Activated naive CD8-positive, alpha-beta T cell treated with anti-CD3 and anti-CD28 coated beads, Interleukin-2, amount 50 U/mL, for 24 hours (primary cell): ENCODE data around the gene XK.

Source experiments
- ATAC-seq: fragments of 150-1000 bp; cut with Tn5 transposase; one replicate; pipeline ENCODE4 v1.10.0; 2021
- DNase-seq: peaks from one replicate; pipeline ENCODE4 v3.0.0; 2021
- H3K27ac Mint-ChIP-seq: one replicate; pipeline ENCODE4 v1.8.0; 2021; ENCODE audit warnings: mild to moderate bottlenecking, mixed read lengths
- H3K27me3 Mint-ChIP-seq: one replicate; pipeline ENCODE4 v1.8.0; 2021; ENCODE audit warnings: mixed read lengths
- H3K36me3 Mint-ChIP-seq: one replicate; pipeline ENCODE4 v1.8.0; 2021; ENCODE audit warnings: low read depth, mixed read lengths
- H3K4me1 Mint-ChIP-seq: one replicate; pipeline ENCODE4 v1.8.0; 2021; ENCODE audit warnings: mixed read lengths
- H3K4me3 Mint-ChIP-seq: one replicate; pipeline ENCODE4 v1.8.0; 2021; ENCODE audit warnings: mild to moderate bottlenecking, moderate library complexity, mixed read lengths
- H3K9me3 Mint-ChIP-seq: one replicate; pipeline ENCODE4 v1.8.0; 2021; ENCODE audit warnings: mixed read lengths

XK gene

DNA sequence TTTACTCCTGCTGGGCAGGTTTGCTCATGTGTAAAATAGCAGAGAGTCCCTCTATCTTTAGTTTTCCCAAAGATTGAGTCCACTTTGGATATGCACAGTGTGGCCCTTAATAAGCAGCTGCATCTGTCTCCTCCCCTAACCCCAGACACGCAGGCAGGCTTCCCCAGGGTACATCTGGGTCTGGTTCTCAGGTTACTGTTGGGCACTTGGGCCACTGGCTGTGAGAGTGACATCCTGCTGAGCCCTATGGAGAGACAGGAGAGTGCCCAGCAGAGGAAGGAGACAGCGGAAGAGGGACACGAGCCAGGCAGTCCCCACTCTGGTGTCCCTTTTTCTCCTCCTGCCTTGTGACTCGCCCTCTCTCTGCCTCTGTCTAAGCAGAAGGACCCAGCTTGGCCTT is 16.0 kb downstream of the XK start:
- Mint-ChIP-seq H3K36me3 (no peaks in the 10 kb centered on the region), H3K4me1 (no peaks in the 10 kb centered on the region), H3K27ac (no peak overlapping the region), H3K27me3 (no peaks in the 10 kb centered on the region), H3K4me3 (no peak overlapping the region), H3K9me3 (no peaks in the 10 kb centered on the region)
- no peak for ATAC-seq
- DNase-seq = no peak

DNA sequence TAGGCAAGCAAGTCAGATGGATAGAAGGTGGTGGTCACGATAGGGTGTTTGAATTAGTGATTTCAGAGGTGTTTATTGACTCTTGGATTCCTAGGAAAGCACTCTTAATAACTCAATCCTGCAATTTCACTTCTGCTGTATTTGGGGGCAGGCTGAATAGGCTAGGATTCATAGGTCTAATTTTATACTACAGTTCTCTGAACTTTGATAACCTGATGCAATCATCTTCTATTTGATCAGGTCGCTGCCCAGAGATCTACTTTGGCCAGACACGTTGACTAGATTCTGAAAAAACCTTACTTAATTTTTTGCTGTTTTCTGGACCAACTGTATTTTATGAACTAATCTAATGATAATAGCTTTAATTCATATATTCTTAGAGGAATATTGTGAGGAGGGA is 26.4 kb downstream of the XK start:
- Mint-ChIP-seq H3K27ac (no peak overlapping the region), H3K36me3 (no peaks in the 10 kb centered on the region), H3K4me3 (no peak overlapping the region), H3K27me3 (no peaks in the 10 kb centered on the region), H3K4me1 (peaks cover 8% of the 10 kb centered on the region), H3K9me3 (no peaks in the 10 kb centered on the region)
- DNase-seq (no peak), ATAC-seq (no peak)

DNA sequence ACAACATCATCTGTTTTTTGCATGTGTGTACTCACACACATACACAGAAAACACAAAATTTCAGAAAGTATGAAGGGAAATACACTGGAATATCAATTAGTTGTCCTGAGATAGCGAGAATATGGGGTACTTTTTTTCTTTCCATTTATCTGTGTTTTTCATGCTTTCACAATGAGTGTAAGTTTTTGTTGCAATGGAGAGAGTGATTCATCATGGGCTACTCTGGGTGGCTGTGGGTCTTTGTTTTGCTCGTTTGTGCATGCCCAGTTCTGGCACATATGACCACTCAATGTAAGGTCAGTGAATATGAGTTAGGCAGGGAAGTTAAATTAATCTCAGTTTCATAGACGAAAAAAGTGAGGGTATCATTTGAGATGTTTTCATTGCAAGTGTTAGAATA is 26.9 kb downstream of the XK start:
- H3K4me1 Mint-ChIP-seq = peaks cover 8% of the 10 kb centered on the region
- no peaks in the 10 kb centered on the region for H3K27me3 Mint-ChIP-seq
- no peaks in the 10 kb centered on the region for H3K9me3 Mint-ChIP-seq
- DNase-seq = no peak
- no peak overlapping the region for H3K4me3 Mint-ChIP-seq
- no peaks in the 10 kb centered on the region for H3K36me3 Mint-ChIP-seq
- no peak for ATAC-seq
- no peak overlapping the region for H3K27ac Mint-ChIP-seq

DNA sequence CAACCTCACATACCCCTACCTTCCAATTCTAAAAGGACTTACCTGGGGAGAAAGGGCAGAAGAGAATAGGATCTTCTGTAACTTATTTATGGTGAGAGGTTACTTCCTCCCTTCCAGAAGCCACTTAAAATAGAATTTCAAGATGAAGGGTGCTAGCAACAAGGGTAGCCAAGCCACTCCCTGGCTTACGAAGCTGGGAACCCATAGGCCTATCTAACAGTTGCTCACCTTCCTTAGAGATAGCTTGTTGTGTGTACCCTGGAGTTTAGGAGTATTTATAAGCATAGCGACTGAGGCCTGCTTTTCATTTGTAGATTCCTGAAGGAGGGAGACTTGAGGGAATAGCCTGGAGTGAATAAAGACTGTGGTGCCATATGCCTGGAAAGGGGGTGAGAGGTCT is 28.9 kb downstream of the XK start:
- peaks cover 8% of the 10 kb centered on the region for H3K4me1 Mint-ChIP-seq
- DNase-seq (no peak), ATAC-seq (no peak)
- no peak overlapping the region for H3K4me3 Mint-ChIP-seq
- H3K36me3 Mint-ChIP-seq = peaks cover 1% of the 10 kb centered on the region
- H3K27me3 Mint-ChIP-seq = peaks cover 4% of the 10 kb centered on the region
- H3K9me3 Mint-ChIP-seq = peaks cover 6% of the 10 kb centered on the region
- H3K27ac Mint-ChIP-seq = no peak overlapping the region

DNA sequence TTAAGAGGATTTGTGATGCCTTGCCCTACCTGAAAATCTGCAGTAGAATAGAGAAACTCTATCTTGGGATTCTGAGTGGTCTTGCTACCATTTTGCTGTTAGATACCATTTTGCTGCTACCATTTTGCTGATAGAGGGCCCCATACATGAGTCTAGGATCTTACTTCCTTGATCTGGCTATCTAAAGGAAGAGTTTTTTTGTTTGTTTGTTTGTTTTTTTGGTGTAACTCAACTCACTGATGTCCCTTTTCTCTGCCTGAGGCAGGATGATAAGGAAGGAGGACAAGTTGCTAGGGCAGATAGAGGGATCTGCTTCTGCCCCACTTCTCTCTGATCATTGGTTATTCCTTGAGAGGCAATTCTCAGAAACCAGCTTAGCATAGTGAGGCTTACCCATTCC is 31.0 kb downstream of the XK start:
- Mint-ChIP-seq H3K27me3 (peaks cover 4% of the 10 kb centered on the region), H3K4me3 (no peak overlapping the region), H3K27ac (no peak overlapping the region), H3K36me3 (peaks cover 1% of the 10 kb centered on the region), H3K4me1 (peaks cover 8% of the 10 kb centered on the region), H3K9me3 (peaks cover 6% of the 10 kb centered on the region)
- DNase-seq (no peak), ATAC-seq (no peak)

DNA sequence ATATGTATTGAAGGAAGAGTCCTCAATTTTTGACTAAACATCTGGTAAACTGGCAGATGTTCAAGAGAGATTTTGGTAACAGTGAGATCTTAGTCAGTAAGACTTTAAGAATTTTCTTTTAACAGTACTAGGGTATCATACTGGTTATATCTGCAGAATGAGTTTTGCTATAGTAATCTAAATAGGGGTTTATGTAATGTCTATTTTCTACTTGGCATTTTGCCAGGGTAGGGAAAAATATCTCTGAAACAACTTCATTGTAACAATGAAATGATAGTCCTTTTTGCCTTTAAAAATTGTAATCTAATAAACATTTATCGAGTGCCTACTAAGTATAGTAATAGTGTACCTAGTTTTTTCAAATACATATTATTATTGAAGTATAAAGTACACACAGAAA is 32.1 kb downstream of the XK start:
- Mint-ChIP-seq H3K27ac (no peak overlapping the region), H3K4me3 (no peak overlapping the region), H3K4me1 (peaks cover 2% of the 10 kb centered on the region)

DNA sequence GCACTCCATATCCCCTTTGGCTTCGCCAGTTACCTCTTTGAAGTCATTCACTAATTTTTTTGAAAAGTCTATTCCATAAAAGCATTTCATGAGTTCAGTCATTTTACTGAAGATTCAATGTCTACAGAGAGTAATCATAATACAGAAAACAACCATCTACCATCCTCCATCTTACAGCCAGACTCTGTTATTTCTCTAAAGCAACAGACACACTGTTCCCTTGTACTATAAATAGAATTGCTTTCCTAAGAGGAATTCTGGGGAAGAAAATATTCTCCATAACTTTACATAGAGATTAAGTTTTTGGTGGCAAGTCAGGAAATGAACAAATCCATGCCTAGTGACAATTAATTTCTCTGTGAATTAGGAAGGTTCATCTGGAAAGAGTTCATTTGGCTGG is 37.0 kb downstream of the XK start:
- Mint-ChIP-seq H3K27me3 (peaks cover 13% of the 10 kb centered on the region), H3K9me3 (peaks cover 6% of the 10 kb centered on the region), H3K4me1 (no peaks in the 10 kb centered on the region), H3K36me3 (peaks cover 1% of the 10 kb centered on the region), H3K4me3 (no peak overlapping the region), H3K27ac (no peak overlapping the region)
- DNase-seq = no peak
- no peak for ATAC-seq

More for the DNA sequence above, 32.1 kb downstream of the XK start:
- peaks cover 6% of the 10 kb centered on the region for H3K9me3 Mint-ChIP-seq
- ATAC-seq (no peak), DNase-seq (no peak)
- peaks cover 1% of the 10 kb centered on the region for H3K36me3 Mint-ChIP-seq
- H3K27me3 Mint-ChIP-seq = peaks cover 10% of the 10 kb centered on the region

DNA sequence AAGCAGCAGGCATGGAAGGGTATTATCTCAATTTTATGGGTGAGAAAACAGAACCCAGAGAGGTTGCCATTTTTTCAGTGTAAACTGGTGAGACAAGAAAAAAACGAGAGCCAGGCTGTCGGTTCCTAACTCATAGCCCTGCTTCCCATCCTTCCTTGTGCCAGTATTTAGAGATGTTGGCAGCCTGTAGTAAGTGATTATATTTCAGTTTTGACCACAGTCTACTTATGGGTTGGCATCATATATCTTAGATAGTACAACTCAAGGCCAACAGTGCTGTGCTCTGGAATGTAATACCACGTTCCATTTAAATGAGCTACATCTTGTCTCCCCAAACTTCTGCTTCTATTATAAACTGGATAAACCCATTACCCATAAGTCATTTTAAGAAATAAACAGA is 40.8 kb downstream of the XK start:
- H3K4me3 Mint-ChIP-seq = no peak overlapping the region
- no peak for ATAC-seq

DNA sequence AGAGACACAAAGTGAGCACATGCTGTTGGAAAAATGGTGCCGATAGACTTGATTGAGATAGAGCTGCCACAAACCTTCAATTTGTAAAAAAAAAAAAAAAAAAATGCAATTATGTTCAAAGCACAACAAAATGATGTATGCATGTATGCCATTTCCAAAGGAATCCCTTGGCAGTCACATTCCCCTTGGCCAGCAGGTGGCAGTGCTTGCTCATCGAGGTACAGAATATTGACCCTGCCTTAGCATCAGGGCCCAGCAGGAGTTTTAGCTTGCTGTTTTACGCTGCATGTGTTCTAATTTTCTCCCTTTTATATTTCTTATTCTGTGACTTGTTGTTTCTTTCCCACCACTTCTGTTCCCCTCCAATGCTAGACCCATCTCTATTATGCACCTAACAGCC is 59.8 kb downstream of the XK start:
- Mint-ChIP-seq H3K36me3 (no peaks in the 10 kb centered on the region), H3K27ac (peak overlapping the region; percentile 85), H3K27me3 (no peaks in the 10 kb centered on the region), H3K4me1 (peaks cover 24% of the 10 kb centered on the region), H3K9me3 (no peaks in the 10 kb centered on the region), H3K4me3 (peak overlapping the region; percentile 9)
- DNase-seq (peak; percentile 70), ATAC-seq (no peak)

More for the DNA sequence above, 40.8 kb downstream of the XK start:
- no peak for DNase-seq
- no peaks in the 10 kb centered on the region for H3K4me1 Mint-ChIP-seq
- H3K27me3 Mint-ChIP-seq = peaks cover 9% of the 10 kb centered on the region
- no peaks in the 10 kb centered on the region for H3K9me3 Mint-ChIP-seq
- no peak overlapping the region for H3K27ac Mint-ChIP-seq
- H3K36me3 Mint-ChIP-seq = no peaks in the 10 kb centered on the region

DNA sequence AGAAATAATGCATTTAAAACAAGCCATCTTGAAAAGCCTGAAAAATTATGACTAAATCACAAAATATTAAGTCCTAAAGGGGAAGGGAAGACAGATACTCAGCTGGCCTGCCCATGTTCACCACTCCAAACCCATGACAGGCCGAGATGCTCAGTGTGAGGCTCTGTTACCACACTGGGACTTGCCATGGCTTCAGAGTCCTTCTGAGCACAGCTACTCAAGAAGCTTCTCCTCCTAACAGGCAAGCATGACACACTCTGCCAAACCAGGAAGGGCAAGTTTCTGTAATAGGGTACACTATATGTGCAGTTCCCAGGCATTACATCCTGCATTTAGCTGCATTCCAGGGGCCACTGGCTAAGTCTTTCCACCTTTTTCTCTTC is 60.2 kb downstream of the XK start:
- ATAC-seq (peak; percentile 58), DNase-seq (peak; percentile 3)
- Mint-ChIP-seq H3K36me3 (no peaks in the 10 kb centered on the region), H3K27me3 (no peaks in the 10 kb centered on the region), H3K9me3 (no peaks in the 10 kb centered on the region), H3K4me3 (peak overlapping the region; percentile 9), H3K27ac (peak overlapping the region; percentile 85), H3K4me1 (peaks cover 24% of the 10 kb centered on the region)

DNA sequence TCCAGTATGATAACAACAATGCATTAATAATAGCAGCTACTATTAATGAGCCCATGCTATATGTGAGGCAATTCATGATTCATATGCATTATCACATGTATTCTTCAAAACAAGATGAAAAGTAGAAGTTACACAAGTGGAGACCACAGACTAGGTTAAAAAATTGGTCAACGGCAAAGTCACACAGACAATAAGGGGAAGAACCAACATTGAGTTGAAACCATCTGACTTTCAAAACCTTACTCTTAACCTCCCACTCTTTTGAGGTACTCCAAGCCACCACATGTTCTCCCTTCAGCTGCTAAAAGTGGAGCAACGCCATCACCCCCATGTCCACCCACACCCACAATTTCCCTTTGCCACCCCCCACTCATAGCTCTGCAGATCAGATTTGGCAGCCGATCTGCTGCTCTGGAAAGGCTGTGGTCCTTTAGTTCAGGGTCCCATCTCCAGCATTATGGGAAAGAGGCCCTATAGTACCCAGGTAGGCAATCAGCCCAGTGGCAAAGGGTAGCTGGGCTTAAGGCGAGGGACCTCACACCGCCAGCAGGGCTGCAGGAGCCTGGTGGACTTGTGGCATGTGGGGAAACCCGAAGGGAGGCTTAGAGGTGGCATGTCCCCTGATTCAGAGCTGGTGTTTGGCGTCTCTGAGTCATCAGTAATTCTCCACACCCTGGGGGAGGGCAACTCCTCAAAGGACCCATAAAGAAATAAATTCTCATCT is 60.8 kb downstream of the XK start:
- Mint-ChIP-seq H3K4me1 (peaks cover 26% of the 10 kb centered on the region), H3K27me3 (no peaks in the 10 kb centered on the region), H3K9me3 (no peaks in the 10 kb centered on the region), H3K36me3 (no peaks in the 10 kb centered on the region), H3K27ac (peak overlapping the region; percentile 85), H3K4me3 (peak overlapping the region; percentile 37)
- peak; percentile 44 for DNase-seq
- ATAC-seq = peak; percentile 81

DNA sequence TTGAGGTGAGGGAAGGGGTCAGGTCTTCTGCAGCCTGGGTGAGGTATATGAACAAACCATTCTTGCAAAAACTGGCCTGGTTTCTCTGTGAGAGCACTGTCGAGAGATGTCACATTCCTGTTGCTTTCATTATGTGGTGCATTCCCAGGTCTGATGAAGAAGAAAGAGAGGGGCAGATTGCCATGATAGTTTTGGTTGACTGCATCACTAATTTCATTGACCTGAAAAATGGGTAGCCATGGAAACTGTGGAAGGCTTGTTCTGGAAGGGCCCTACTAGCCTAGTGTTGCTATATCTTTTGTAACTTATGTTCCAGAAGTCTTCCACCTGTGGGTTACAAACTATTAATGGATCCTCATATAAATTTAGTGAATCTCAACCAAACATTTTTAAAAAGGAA is 61.4 kb downstream of the XK start:
- ATAC-seq = no peak
- no peak overlapping the region for H3K4me3 Mint-ChIP-seq
- H3K27ac Mint-ChIP-seq = peak overlapping the region; percentile 85

DNA sequence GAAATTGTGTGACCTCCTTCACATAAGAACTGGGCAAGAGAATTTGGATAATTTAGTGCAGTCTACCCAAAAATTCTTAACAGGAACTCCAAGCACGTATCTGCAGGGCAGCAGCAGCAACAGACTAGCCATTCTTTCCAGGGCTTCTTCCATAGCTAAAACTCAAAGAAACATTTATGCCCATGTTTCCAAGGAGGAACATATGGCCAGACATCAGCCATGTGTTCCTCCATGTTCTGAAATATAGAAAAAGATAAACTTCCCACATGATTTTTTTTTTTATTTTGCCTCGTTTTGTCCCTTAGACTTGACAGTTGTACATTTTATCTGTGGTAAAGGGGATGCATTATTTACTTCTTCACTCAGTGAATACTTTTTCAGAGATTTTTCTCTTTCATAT is 66.7 kb downstream of the XK start:
- no peaks in the 10 kb centered on the region for H3K9me3 Mint-ChIP-seq
- no peak overlapping the region for H3K4me3 Mint-ChIP-seq
- H3K36me3 Mint-ChIP-seq = no peaks in the 10 kb centered on the region
- H3K27ac Mint-ChIP-seq = no peak overlapping the region
- H3K4me1 Mint-ChIP-seq = peaks cover 7% of the 10 kb centered on the region
- ATAC-seq (no peak), DNase-seq (no peak)
- H3K27me3 Mint-ChIP-seq = no peaks in the 10 kb centered on the region

More for the DNA sequence above, 61.4 kb downstream of the XK start:
- Mint-ChIP-seq H3K4me1 (peaks cover 29% of the 10 kb centered on the region), H3K36me3 (no peaks in the 10 kb centered on the region), H3K27me3 (no peaks in the 10 kb centered on the region), H3K9me3 (no peaks in the 10 kb centered on the region)
- DNase-seq = no peak

DNA sequence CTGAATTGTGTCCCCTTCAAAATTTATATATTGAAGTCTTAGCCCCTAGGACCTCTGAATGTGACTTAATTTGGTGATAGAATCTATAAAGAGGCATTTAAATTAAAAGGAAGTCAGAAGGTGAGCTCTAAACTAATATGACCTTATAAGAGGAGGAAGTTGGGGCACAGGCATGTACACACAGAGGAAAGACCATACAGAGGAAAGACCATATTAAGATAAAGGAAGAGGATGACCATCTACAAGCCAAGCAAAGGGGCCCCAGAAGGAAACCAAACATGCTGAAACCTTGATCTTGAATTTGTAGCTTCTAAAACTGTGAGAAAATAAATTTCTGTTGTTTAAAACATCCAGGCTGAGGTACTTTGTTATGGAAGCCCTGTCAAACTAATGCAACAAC is 67.3 kb downstream of the XK start:
- Mint-ChIP-seq H3K9me3 (no peaks in the 10 kb centered on the region), H3K27ac (peak overlapping the region; percentile 42), H3K36me3 (no peaks in the 10 kb centered on the region), H3K4me1 (peaks cover 5% of the 10 kb centered on the region), H3K27me3 (no peaks in the 10 kb centered on the region), H3K4me3 (no peak overlapping the region)
- ATAC-seq (no peak), DNase-seq (no peak)

DNA sequence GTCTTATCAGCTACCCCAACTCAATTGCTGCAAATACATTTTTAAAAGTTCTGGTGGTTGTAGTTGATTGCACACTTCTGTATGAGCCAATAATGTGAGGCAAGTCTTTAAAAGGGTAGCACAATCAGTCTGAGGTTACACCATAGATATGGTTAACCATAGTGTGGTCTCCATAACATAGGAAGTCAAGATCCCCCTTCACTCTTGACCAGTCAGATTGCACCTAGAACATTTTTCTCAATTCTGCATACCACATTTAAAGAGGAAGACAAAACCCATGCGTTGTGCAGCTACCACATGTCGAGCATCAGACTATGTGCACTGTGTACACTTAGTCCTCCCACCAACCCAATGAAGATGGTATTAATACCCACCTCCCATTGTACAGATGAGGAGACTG is 67.8 kb downstream of the XK start:
- Mint-ChIP-seq H3K27me3 (no peaks in the 10 kb centered on the region), H3K4me3 (no peak overlapping the region), H3K27ac (peak overlapping the region; percentile 42), H3K4me1 (peaks cover 5% of the 10 kb centered on the region), H3K9me3 (no peaks in the 10 kb centered on the region), H3K36me3 (no peaks in the 10 kb centered on the region)
- DNase-seq (no peak), ATAC-seq (peak; percentile 44)

DNA sequence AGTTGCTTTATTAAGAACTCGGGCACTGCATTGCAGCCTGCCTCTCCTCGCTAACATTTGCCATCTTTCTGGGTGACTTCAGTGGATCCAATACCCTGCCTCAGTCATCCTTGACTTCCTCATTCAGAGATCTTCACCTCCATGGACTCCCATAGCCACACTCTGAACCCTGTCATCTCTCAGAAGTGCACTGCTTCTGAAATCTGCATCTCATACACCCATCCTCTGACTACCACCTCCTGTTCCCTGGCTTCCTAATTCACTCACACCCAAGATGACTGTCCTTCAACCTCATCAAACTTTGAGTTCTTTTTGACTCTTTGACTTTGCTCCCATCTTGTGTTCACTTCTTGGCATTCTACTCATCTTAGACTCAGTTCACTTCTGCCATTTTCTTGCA is 68.9 kb downstream of the XK start:
- no peaks in the 10 kb centered on the region for H3K9me3 Mint-ChIP-seq
- H3K36me3 Mint-ChIP-seq = no peaks in the 10 kb centered on the region
- H3K27ac Mint-ChIP-seq = no peak overlapping the region
- no peaks in the 10 kb centered on the region for H3K27me3 Mint-ChIP-seq
- peaks cover 5% of the 10 kb centered on the region for H3K4me1 Mint-ChIP-seq
- ATAC-seq = peak; percentile 68
- no peak overlapping the region for H3K4me3 Mint-ChIP-seq
- DNase-seq = no peak
